ENCODE results near the gene KNSTRN. TPM values are rescaled to one million over a fixed set of nuclear protein-coding genes. Genes with fewer than 3 reads are reported as not detected.

The KNSTRN gene
- total and polyA plus RNA-seq, 7 donors, result 5.0 to 18.9 (median 6.8) TPM

GRCh38 chr15:40338921-40339620 lies 43.5 kb upstream of the KNSTRN start:
- peak; percentile 86 for DNase-seq
- peak in 2 of 4 donors; percentile 18 to 28 for TF ChIP-seq EP300 (IDR thresholded peaks at IDR 0.05)
- peak; percentile 24 to 79 (median 73) for TF ChIP-seq POLR2AphosphoS5 (IDR thresholded peaks at IDR 0.05)
- TF ChIP-seq CTCF (IDR thresholded peaks at IDR 0.05), result no peak
- TF ChIP-seq POLR2A (IDR thresholded peaks at IDR 0.05), result peak in 1 of 2 donors; percentile 9
- no peaks in the 10 kb centered on the region for H3K27me3 ChIP-seq
- intact Hi-C loops (cut with DNase I), result loop anchor here (1.0 to 10.0 kb wide), 2 partner anchors 16 to 864 kb away; partner anchors contain the start of gene INAFM2
- H3K9me3 ChIP-seq, result no peaks in the 10 kb centered on the region
- peaks cover 17 to 28% (median 21%) of the 10 kb centered on the region in 4 donors for H3K36me3 ChIP-seq
- H3K4me1 ChIP-seq, result peaks cover 0 to 100% (median 99%) of the 10 kb centered on the region in 4 donors
- H3K27ac ChIP-seq, result peak overlapping the region; percentile 97 to 99 (median 99)
- WGBS, 2 donors, result 70 to 83% methylated on average over 11 of the region's 11 CpGs
- peak overlapping the region; percentile 59 to 68 (median 65) for H3K4me3 ChIP-seq

GRCh38 chr15:40339621-40339945 lies 42.9 kb upstream of the KNSTRN start:
- H3K27ac ChIP-seq, result peak overlapping the region; percentile 97 to 99 (median 99)
- H3K36me3 ChIP-seq, result peaks cover 17 to 28% (median 20%) of the 10 kb centered on the region in 4 donors
- H3K27me3 ChIP-seq, result no peaks in the 10 kb centered on the region
- peak in 1 of 4 experiments; percentile 27 for TF ChIP-seq CTCF (IDR thresholded peaks at IDR 0.05)
- no peak for TF ChIP-seq POLR2A (IDR thresholded peaks at IDR 0.05)
- H3K9me3 ChIP-seq, result no peaks in the 10 kb centered on the region
- peaks cover 0 to 100% (median 99%) of the 10 kb centered on the region in 4 donors for H3K4me1 ChIP-seq
- peak overlapping the region; percentile 59 to 68 (median 65) for H3K4me3 ChIP-seq
- 83 to 85% methylated on average over 7 of the region's 7 CpGs for WGBS, 2 donors
- no peak for DNase-seq
- intact Hi-C loops (cut with DNase I), result loop anchor here (1.0 to 10.0 kb wide), 2 partner anchors 16 to 865 kb away; partner anchors contain the start of gene INAFM2

GRCh38 chr15:40340038-40340739 lies 42.3 kb upstream of the KNSTRN start:
- no peaks in the 10 kb centered on the region for H3K27me3 ChIP-seq
- H3K4me1 ChIP-seq, result peaks cover 0 to 99% (median 97%) of the 10 kb centered on the region in 4 donors
- peak overlapping the region; percentile 59 to 68 (median 65) for H3K4me3 ChIP-seq
- intact Hi-C loops (cut with DNase I), result no loop called here
- peaks cover 12 to 21% (median 17%) of the 10 kb centered on the region in 4 donors for H3K36me3 ChIP-seq
- H3K27ac ChIP-seq, result peak overlapping the region; percentile 97 to 99 (median 99)
- TF ChIP-seq POLR2A (IDR thresholded peaks at IDR 0.05), result peak in 1 of 2 donors; percentile 30
- peak; percentile 82 to 87 (median 84) for TF ChIP-seq POLR2AphosphoS5 (IDR thresholded peaks at IDR 0.05)
- peak; percentile 29 to 85 (median 74) for TF ChIP-seq EP300 (IDR thresholded peaks at IDR 0.05)
- no peak for TF ChIP-seq CTCF (IDR thresholded peaks at IDR 0.05)
- DNase-seq, result peak; percentile 96
- WGBS, 2 donors, result 14 to 57% methylated on average over 14 of the region's 14 CpGs
- no peaks in the 10 kb centered on the region for H3K9me3 ChIP-seq

- WGBS, 2 donors, result 11 to 36% methylated on average over 17 of the region's 17 CpGs
- intact Hi-C loops (cut with DNase I), result no loop called here
- H3K36me3 ChIP-seq, result peaks cover 7 to 15% (median 12%) of the 10 kb centered on the region in 4 donors
- no peaks in the 10 kb centered on the region for H3K27me3 ChIP-seq
- TF ChIP-seq CTCF (IDR thresholded peaks at IDR 0.05) (no peak), EP300 (IDR thresholded peaks at IDR 0.05) (peak in 2 of 4 donors; percentile 42 to 43), POLR2AphosphoS5 (IDR thresholded peaks at IDR 0.05) (peak; percentile 94 to 95 (median 94)), POLR2A (IDR thresholded peaks at IDR 0.05) (peak; percentile 96)
- no peaks in the 10 kb centered on the region for H3K9me3 ChIP-seq
- H3K4me3 ChIP-seq, result peak within 1 kb of the TSS; percentile 59 to 68 (median 65)
- H3K27ac ChIP-seq, result peak within 1 kb of the TSS; percentile 97 to 99 (median 99)
- H3K4me1 ChIP-seq, result peaks cover 0 to 92% (median 90%) of the 10 kb centered on the region in 4 donors
- peak; percentile 98 for DNase-seq
Observed at GRCh38 chr15:40340740-40341400, 41.7 kb upstream of the KNSTRN start, which contains the start of gene CCDC9B. CCDC9B (minus strand) TSS chr15:40340939; CDS start chr15:40340819, 120 bp downstream.
